Erythroblast (primary cell): ENCODE measurements around the gene ZFPM1.

Experiments
- GATA1 ChIP-seq: IDR thresholded peaks from 2 replicates; pipeline ENCODE4 v1.6.1; 2011; ENCODE audit warnings: low read depth, mild to moderate bottlenecking, control low read depth, low read length, moderate library complexity
- POLR2A ChIP-seq: IDR thresholded peaks from 2 replicates; pipeline ENCODE4 v1.6.1; 2011; ENCODE audit warnings: mild to moderate bottlenecking, low read length

DNA sequence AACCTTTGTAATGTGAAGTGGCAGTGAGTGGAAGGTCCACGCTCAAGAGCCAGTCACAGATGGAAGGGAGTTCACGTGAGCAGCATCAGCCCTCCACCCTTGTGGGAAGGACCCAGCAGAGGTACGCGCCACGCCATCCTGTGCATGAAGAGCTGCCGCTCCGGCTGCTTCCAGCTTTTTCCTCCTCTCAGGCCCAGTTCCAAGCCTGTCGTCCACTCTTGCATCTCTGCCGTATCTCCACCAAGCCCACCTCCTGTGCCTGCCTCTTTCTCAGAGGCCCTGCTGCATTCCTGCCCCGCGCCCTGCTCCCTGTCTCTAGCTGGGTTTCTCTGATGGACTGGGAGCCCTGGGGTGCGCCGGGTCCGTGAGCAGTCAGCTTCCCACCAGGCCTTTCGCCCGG, 127.3 kb downstream of the ZFPM1 start:
- TF ChIP-seq POLR2A (no peak), GATA1 (no peak)
